Activated naive CD4-positive, alpha-beta T cell treated with anti-CD3 and anti-CD28 coated beads for 36 hours (primary cell): ENCODE measurements around the gene CXorf66. TPM values are rescaled to one million over a fixed set of nuclear protein-coding genes. Genes with fewer than 3 reads are reported as not detected.

Source experiments
- CTCF ChIA-PET: fragments of 350-600 bp; sonication (Branson Sonifier 250); formaldehyde crosslinking; loops from one replicate; lab custom pipeline; 2021; ENCODE audit warnings: antibody characterized with exemption; lab: Charles Lee
- DNase-seq: peaks from one replicate; pipeline ENCODE4 v3.0.0-alpha.2; 2020
- H3K27ac Mint-ChIP-seq: one replicate; pipeline ENCODE4 v1.8.0; 2021; ENCODE audit warnings: mild to moderate bottlenecking, mixed read lengths
- H3K27me3 Mint-ChIP-seq: one replicate; pipeline ENCODE4 v1.8.0; 2021; ENCODE audit warnings: low read depth, mixed read lengths
- H3K36me3 Mint-ChIP-seq: one replicate; pipeline ENCODE4 v1.8.0; 2021; ENCODE audit warnings: low read depth, mixed read lengths
- H3K4me1 Mint-ChIP-seq: one replicate; pipeline ENCODE4 v1.8.0; 2021; ENCODE audit warnings: low read depth, mixed read lengths
- H3K4me3 Mint-ChIP-seq: one replicate; pipeline ENCODE4 v1.8.0; 2021; ENCODE audit warnings: mild to moderate bottlenecking, moderate library complexity, mixed read lengths
- H3K9me3 Mint-ChIP-seq: one replicate; pipeline ENCODE4 v1.8.0; 2021; ENCODE audit warnings: mixed read lengths
- intact Hi-C: fragments of 100-400 bp; cut with micrococcal nuclease; formaldehyde crosslinking; loops from one replicate; pipeline ENCODE4 v1.15.1; 2023
- total RNA-seq, 2 experiments: library from RNA; stranded (reverse); gene quantifications; one replicate each; pipeline ENCODE4 v1.2.3, GENCODE V29; 2021

CXorf66 gene
- total RNA-seq, 2 experiments from 2014 or later: not detected

GRCh38 chrX:139945075-139945474 lies 20.2 kb downstream of the CXorf66 start:
- CTCF ChIA-PET: no interaction called here
- DNase-seq: no peak
- Mint-ChIP-seq H3K27me3 (no peaks in the 10 kb centered on the region), H3K4me3 (no peak overlapping the region), H3K4me1 (no peaks in the 10 kb centered on the region), H3K9me3 (no peaks in the 10 kb centered on the region), H3K27ac (no peak overlapping the region), H3K36me3 (no peaks in the 10 kb centered on the region)
- intact Hi-C loops: no loop called here

- no peak overlapping the region for H3K27ac Mint-ChIP-seq
- H3K4me3 Mint-ChIP-seq: no peak overlapping the region
- intact Hi-C loops: loop anchor here (10.0 kb wide), 1 partner anchor 91 kb away; no protein-coding TSS in a partner anchor
- peaks cover 3% of the 10 kb centered on the region for H3K4me1 Mint-ChIP-seq
- no peak for DNase-seq
- CTCF ChIA-PET: interaction anchor here (1.1 kb wide), 1 partner anchor 171 kb away, joined by 3 read pairs; no protein-coding TSS in a partner anchor
- no peaks in the 10 kb centered on the region for H3K36me3 Mint-ChIP-seq
- no peaks in the 10 kb centered on the region for H3K9me3 Mint-ChIP-seq
- H3K27me3 Mint-ChIP-seq: peaks cover 4% of the 10 kb centered on the region
Measured at GRCh38 chrX:139936259-139936658, 29.1 kb downstream of the CXorf66 start.

GRCh38 chrX:139933904-139934303 lies 31.4 kb downstream of the CXorf66 start:
- no peak for DNase-seq
- intact Hi-C loops: loop anchor here (1.0 to 10.0 kb wide), 5 partner anchors 53 to 1159 kb away; no protein-coding TSS in a partner anchor
- Mint-ChIP-seq H3K9me3 (no peaks in the 10 kb centered on the region), H3K4me3 (peak overlapping the region; percentile 85), H3K4me1 (peaks cover 18% of the 10 kb centered on the region), H3K27me3 (peaks cover 2% of the 10 kb centered on the region), H3K27ac (no peak overlapping the region), H3K36me3 (no peaks in the 10 kb centered on the region)
- CTCF ChIA-PET: interaction anchor here (1.0 kb wide), 1 partner anchor 216 kb away, joined by 3 read pairs; no protein-coding TSS in a partner anchor

GRCh38 chrX:139932901-139933796 lies 32.2 kb downstream of the CXorf66 start, which contains the start of gene ATP11C:
Gene ATP11C (minus strand): TSS chrX:139933053. CDS start chrX:139932042, 1,011 bp downstream.
- Mint-ChIP-seq H3K4me1 (peaks cover 18% of the 10 kb centered on the region), H3K36me3 (no peaks in the 10 kb centered on the region), H3K9me3 (no peaks in the 10 kb centered on the region), H3K27me3 (no peaks in the 10 kb centered on the region), H3K27ac (peak within 1 kb of the TSS; percentile 94), H3K4me3 (peak within 1 kb of the TSS; percentile 85)
- intact Hi-C loops: loop anchor here (1.0 to 10.0 kb wide), 5 partner anchors 52 to 1158 kb away; no protein-coding TSS in a partner anchor
- CTCF ChIA-PET: interaction anchor here (1.0 kb wide), 1 partner anchor 215 kb away, joined by 3 read pairs; no protein-coding TSS in a partner anchor
- peak; percentile 87 for DNase-seq

- Mint-ChIP-seq H3K4me1 (peaks cover 18% of the 10 kb centered on the region), H3K27ac (peak overlapping the region; percentile 94), H3K36me3 (no peaks in the 10 kb centered on the region), H3K9me3 (no peaks in the 10 kb centered on the region), H3K4me3 (peak overlapping the region; percentile 85), H3K27me3 (no peaks in the 10 kb centered on the region)
- peak; percentile 13 for DNase-seq
- intact Hi-C loops: loop anchor here (5.0 to 10.0 kb wide), 2 partner anchors 87 to 115 kb away; no protein-coding TSS in a partner anchor
- CTCF ChIA-PET: no interaction called here
Measured at GRCh38 chrX:139932073-139932900, 33.0 kb downstream of the CXorf66 start.

GRCh38 chrX:139931646-139932072 lies 33.7 kb downstream of the CXorf66 start:
- Mint-ChIP-seq H3K36me3 (no peaks in the 10 kb centered on the region), H3K4me3 (peak overlapping the region; percentile 74), H3K27ac (peak overlapping the region; percentile 53), H3K27me3 (no peaks in the 10 kb centered on the region), H3K9me3 (no peaks in the 10 kb centered on the region), H3K4me1 (peaks cover 18% of the 10 kb centered on the region)
- CTCF ChIA-PET: no interaction called here
- peak; percentile 22 for DNase-seq
- intact Hi-C loops: loop anchor here (2.0 to 10.0 kb wide), 3 partner anchors 23 to 114 kb away; no protein-coding TSS in a partner anchor

- Mint-ChIP-seq H3K4me3 (peak overlapping the region; percentile 74), H3K4me1 (peaks cover 21% of the 10 kb centered on the region), H3K27ac (peak overlapping the region; percentile 53), H3K27me3 (no peaks in the 10 kb centered on the region), H3K9me3 (no peaks in the 10 kb centered on the region), H3K36me3 (no peaks in the 10 kb centered on the region)
- DNase-seq: peak; percentile 7
- CTCF ChIA-PET: interaction anchor here (0.7 kb wide), 1 partner anchor 295 kb away, joined by 3 read pairs; no protein-coding TSS in a partner anchor
- intact Hi-C loops: loop anchor here (2.0 to 10.0 kb wide), 3 partner anchors 22 to 114 kb away; no protein-coding TSS in a partner anchor
Measured at GRCh38 chrX:139930916-139931645, 34.2 kb downstream of the CXorf66 start.

- Mint-ChIP-seq H3K4me3 (peak overlapping the region; percentile 74), H3K4me1 (peaks cover 27% of the 10 kb centered on the region), H3K9me3 (no peaks in the 10 kb centered on the region), H3K27me3 (no peaks in the 10 kb centered on the region), H3K27ac (no peak overlapping the region), H3K36me3 (no peaks in the 10 kb centered on the region)
- CTCF ChIA-PET: interaction anchor here (0.7 kb wide), 1 partner anchor 294 kb away, joined by 3 read pairs; no protein-coding TSS in a partner anchor
- DNase-seq: peak; percentile 13
- intact Hi-C loops: loop anchor here (2.0 to 10.0 kb wide), 3 partner anchors 22 to 113 kb away; no protein-coding TSS in a partner anchor
Measured at GRCh38 chrX:139930401-139930800, 34.9 kb downstream of the CXorf66 start.

- no peak overlapping the region for H3K4me3 Mint-ChIP-seq
- H3K9me3 Mint-ChIP-seq: no peaks in the 10 kb centered on the region
- intact Hi-C loops: loop anchor here (2.0 to 10.0 kb wide), 3 partner anchors 21 to 113 kb away; no protein-coding TSS in a partner anchor
- CTCF ChIA-PET: interaction anchor here (0.7 kb wide), 1 partner anchor 294 kb away, joined by 3 read pairs; no protein-coding TSS in a partner anchor
- H3K27ac Mint-ChIP-seq: no peak overlapping the region
- no peak for DNase-seq
- H3K27me3 Mint-ChIP-seq: no peaks in the 10 kb centered on the region
- H3K36me3 Mint-ChIP-seq: no peaks in the 10 kb centered on the region
- peaks cover 30% of the 10 kb centered on the region for H3K4me1 Mint-ChIP-seq
Measured at GRCh38 chrX:139929876-139930275, 35.4 kb downstream of the CXorf66 start.

GRCh38 chrX:139924696-139925095 lies 40.6 kb downstream of the CXorf66 start:
- intact Hi-C loops: loop anchor here (1.0 kb wide), 1 partner anchor 371 kb away; no protein-coding TSS in a partner anchor
- peaks cover 8% of the 10 kb centered on the region for H3K36me3 Mint-ChIP-seq

More at GRCh38 chrX:139924696-139925095, 40.6 kb downstream of the CXorf66 start:
- H3K27me3 Mint-ChIP-seq: no peaks in the 10 kb centered on the region
- H3K27ac Mint-ChIP-seq: no peak overlapping the region
- CTCF ChIA-PET: no interaction called here
- H3K9me3 Mint-ChIP-seq: no peaks in the 10 kb centered on the region
- DNase-seq: no peak
- H3K4me1 Mint-ChIP-seq: peaks cover 45% of the 10 kb centered on the region
- no peak overlapping the region for H3K4me3 Mint-ChIP-seq
